Peyer's patch (tissue), 4 donors: Measurements from ENCODE around the gene IFI6. TPM values are rescaled to one million over a fixed set of nuclear protein-coding genes. Genes with fewer than 3 reads are reported as not detected.

ENCODE experiments used
- DNase-seq, 3 donors: peaks; one replicate each; pipeline ENCODE4 v3.0.0-alpha.2; 2017 to 2019
- H3K27ac ChIP-seq, 4 donors: fragments of 200-600 bp; sonication (generic); one replicate each; pipeline ENCODE4 v1.5.1; 2016 to 2019
- H3K27me3 ChIP-seq, 2 donors: fragments of 200-600 bp; sonication (generic); one replicate each; pipeline ENCODE4 v1.5.1; 2019
- H3K36me3 ChIP-seq, 3 donors: fragments of 200-600 bp; sonication (generic); one replicate each; pipeline ENCODE4 v1.5.1; 2016 to 2019
- H3K4me1 ChIP-seq, 4 donors: fragments of 200-600 bp; sonication (generic); one replicate each; pipeline ENCODE4 v1.5.1; 2016 to 2019
- H3K4me3 ChIP-seq, 4 donors: fragments of 200-600 bp; sonication (generic); 1 replicate in 3 of 4; 2 replicates in 1 of 4; pipeline ENCODE4 v1.5.1; 2016 to 2019; ENCODE audit warnings: mild to moderate bottlenecking in 1 of 4
- H3K9me3 ChIP-seq, 4 donors: fragments of 200-600 bp; sonication (generic); one replicate each; pipeline ENCODE4 v1.5.1; 2016 to 2019; ENCODE audit warnings: mild to moderate bottlenecking in 1 of 4
- CTCF ChIP-seq, 6 experiments: fragments of 450-650 bp in 4 of 6; fragments of 200-600 bp in 2 of 6; sonication (generic) in 1 of 6; IDR thresholded peaks; one replicate each; pipeline ENCODE4 v1.5.1; 2017 to 2019; ENCODE audit warnings: antibody characterized with exemption in 6 of 6, mild to moderate bottlenecking in 3 of 6, moderate library complexity in 1 of 6
- POLR2A ChIP-seq, 2 donors: fragments of 450-650 bp; IDR thresholded peaks; one replicate each; pipeline ENCODE4 v1.5.1; 2017; ENCODE audit warnings: antibody characterized with exemption in 2 of 2, mild to moderate bottlenecking in 2 of 2, moderate library complexity in 2 of 2
- total RNA-seq, 4 donors: library from RNA; depleted of rRNA; stranded (reverse); fragments of >200 nt; gene quantifications; one replicate each; pipeline ENCODE4 v1.1.0, GENCODE V29; 2016

Gene IFI6
- total RNA-seq, 4 donors from 2014 or later, result 17.8 to 28.5 (median 20.7) TPM

- TF ChIP-seq CTCF (IDR thresholded peaks at IDR 0.05), result no peak
- TF ChIP-seq POLR2A (IDR thresholded peaks at IDR 0.05), result no peak
- no peaks in the 10 kb centered on the region for H3K27me3 ChIP-seq
- H3K9me3 ChIP-seq, result no peaks in the 10 kb centered on the region
- H3K27ac ChIP-seq, result peak overlapping the region; percentile 57 to 85 (median 70)
- peaks cover 4 to 17% (median 6%) of the 10 kb centered on the region in 4 donors for H3K4me1 ChIP-seq
- no peak for DNase-seq
- no peaks in the 10 kb centered on the region for H3K36me3 ChIP-seq
- peak overlapping the region in 1 of 4 donors; percentile 12 for H3K4me3 ChIP-seq
These were observed 9.7 kb downstream of the IFI6 start for GRCh38 chr1:27662261-27662660.

GRCh38 chr1:27661412-27662075, 10.4 kb downstream of the IFI6 start:
- H3K27me3 ChIP-seq, result no peaks in the 10 kb centered on the region
- TF ChIP-seq POLR2A (IDR thresholded peaks at IDR 0.05), result no peak
- no peak for TF ChIP-seq CTCF (IDR thresholded peaks at IDR 0.05)
- DNase-seq, result no peak
- no peaks in the 10 kb centered on the region for H3K9me3 ChIP-seq
- H3K36me3 ChIP-seq, result no peaks in the 10 kb centered on the region
- no peak overlapping the region for H3K4me3 ChIP-seq
- H3K4me1 ChIP-seq, result peaks cover 4 to 17% (median 6%) of the 10 kb centered on the region in 4 donors
- H3K27ac ChIP-seq, result peak overlapping the region in 1 of 4 donors; percentile 38

GRCh38 chr1:27660300-27660835, 11.6 kb downstream of the IFI6 start:
- Histone ChIP-seq H3K4me3 (peak overlapping the region; percentile 50 to 94 (median 72)), H3K9me3 (no peaks in the 10 kb centered on the region), H3K27ac (peak overlapping the region; percentile 89 to 99 (median 94)), H3K36me3 (no peaks in the 10 kb centered on the region), H3K4me1 (peaks cover 4 to 17% (median 6%) of the 10 kb centered on the region in 4 donors), H3K27me3 (no peaks in the 10 kb centered on the region)
- TF ChIP-seq CTCF (IDR thresholded peaks at IDR 0.05) (no peak), POLR2A (IDR thresholded peaks at IDR 0.05) (no peak)
- no peak for DNase-seq

GRCh38 chr1:27659497-27660299, 12.3 kb downstream of the IFI6 start:
- TF ChIP-seq POLR2A (IDR thresholded peaks at IDR 0.05) (peak in 1 of 2 donors; percentile 20), CTCF (IDR thresholded peaks at IDR 0.05) (peak in 1 of 6 experiments; percentile 18)
- peak overlapping the region; percentile 50 to 94 (median 72) for H3K4me3 ChIP-seq
- peaks cover 4 to 17% (median 6%) of the 10 kb centered on the region in 4 donors for H3K4me1 ChIP-seq
- peak; percentile 93 to 98 (median 97) for DNase-seq
- no peaks in the 10 kb centered on the region for H3K9me3 ChIP-seq
- H3K27me3 ChIP-seq, result no peaks in the 10 kb centered on the region
- H3K36me3 ChIP-seq, result no peaks in the 10 kb centered on the region
- H3K27ac ChIP-seq, result peak overlapping the region; percentile 89 to 99 (median 94)

- Histone ChIP-seq H3K4me3 (peak overlapping the region in 3 of 4 donors; percentile 68 to 94 (median 76)), H3K36me3 (no peaks in the 10 kb centered on the region), H3K27me3 (no peaks in the 10 kb centered on the region), H3K4me1 (peaks cover 4 to 17% (median 6%) of the 10 kb centered on the region in 4 donors), H3K9me3 (no peaks in the 10 kb centered on the region), H3K27ac (peak overlapping the region; percentile 89 to 99 (median 94))
- TF ChIP-seq CTCF (IDR thresholded peaks at IDR 0.05) (no peak), POLR2A (IDR thresholded peaks at IDR 0.05) (no peak)
- peak in 2 of 3 donors; percentile 44 to 57 for DNase-seq
These were observed 13.0 kb downstream of the IFI6 start for GRCh38 chr1:27658951-27659496.
